ENCODE data around the gene AHCYL2. TPM values are rescaled to one million over a fixed set of nuclear protein-coding genes. Genes with fewer than 3 reads are reported as not detected.

AHCYL2 gene
- polyA plus RNA-seq, 3 donors, result 10.7 to 14.6 (median 12.1) TPM

- no peak overlapping the region for H3K27ac Mint-ChIP-seq
- H3K79me2 ChIP-seq (ENCODE audit: insufficient read depth, low read length), result no peaks in the 10 kb centered on the region
- peaks cover 16% of the 10 kb centered on the region for H3K4me1 Mint-ChIP-seq
- no peak overlapping the region for H3K4me3 ChIP-seq (replicated peaks in 1 of 3; ENCODE audit: low read depth in 2 of 3, low read length in 3 of 3)
- H3K27me3 Mint-ChIP-seq (ENCODE audit: low read depth in 3 of 3), result peaks cover 44 to 50% (median 49%) of the 10 kb centered on the region in 3 donors
- H3K4me3 Mint-ChIP-seq, result no peak overlapping the region
- no peak overlapping the region for H3K9ac ChIP-seq (ENCODE audit: insufficient read depth, low read length, poor library complexity, severe bottlenecking)
- TF ChIP-seq CTCF (IDR thresholded peaks at IDR 0.05), result no peak
- intact Hi-C loops (cut with micrococcal nuclease), result no loop called here
- no peak overlapping the region for H3K4me2 ChIP-seq (replicated peaks; ENCODE audit: extremely low read depth, low read length, poor library complexity, severe bottlenecking)
- H3K36me3 Mint-ChIP-seq, result peaks cover 4 to 12% of the 10 kb centered on the region in 2 donors
- H3K4me1 ChIP-seq (ENCODE audit: control insufficient read depth in 1 of 2, insufficient read depth in 2 of 2, low read length in 2 of 2), result peaks cover 12 to 18% of the 10 kb centered on the region in 2 donors
- peaks cover 0 to 3% of the 10 kb centered on the region in 2 donors for H3K9me3 ChIP-seq (replicated peaks in 1 of 2; ENCODE audit: control insufficient read depth in 1 of 2, insufficient read depth in 1 of 2, low read length in 2 of 2)
- H3K27me3 ChIP-seq (ENCODE audit: control insufficient read depth in 2 of 2, insufficient read depth in 2 of 2, low read length in 2 of 2), result peaks cover 35 to 43% of the 10 kb centered on the region in 2 donors
- no peaks in the 10 kb centered on the region for H3K36me3 ChIP-seq (replicated peaks in 1 of 2; ENCODE audit: control insufficient read depth in 1 of 2, insufficient read depth in 2 of 2, low read length in 2 of 2)
- H4K20me1 ChIP-seq (ENCODE audit: insufficient read depth, low read length), result no peaks in the 10 kb centered on the region
- WGBS (ENCODE audit: insufficient coverage), result 88% methylated on average over 2 of the region's 3 CpGs
- H2AFZ ChIP-seq (ENCODE audit: insufficient read depth, low read depth, low read length, poor library complexity, severe bottlenecking), result no peak overlapping the region
- no peak overlapping the region for H3K27ac ChIP-seq (ENCODE audit: low read depth in 1 of 2, low read length in 2 of 2)
- peaks cover 0 to 8% (median 7%) of the 10 kb centered on the region in 7 donors for H3K9me3 Mint-ChIP-seq
- DNase-seq, result no peak
These were observed 33.6 kb upstream of the AHCYL2 start for GRCh38 chr7:129191272-129191671.

- no peak overlapping the region for H3K4me3 Mint-ChIP-seq
- no peak overlapping the region for H3K9ac ChIP-seq (ENCODE audit: insufficient read depth, low read length, poor library complexity, severe bottlenecking)
- no peak for TF ChIP-seq CTCF (IDR thresholded peaks at IDR 0.05)
- no peak overlapping the region for H3K4me3 ChIP-seq (replicated peaks in 1 of 3; ENCODE audit: low read depth in 2 of 3, low read length in 3 of 3)
- no peak overlapping the region for H3K4me2 ChIP-seq (replicated peaks; ENCODE audit: extremely low read depth, low read length, poor library complexity, severe bottlenecking)
- peaks cover 0 to 3% of the 10 kb centered on the region in 2 donors for H3K9me3 ChIP-seq (replicated peaks in 1 of 2; ENCODE audit: control insufficient read depth in 1 of 2, insufficient read depth in 1 of 2, low read length in 2 of 2)
- peaks cover 19% of the 10 kb centered on the region for H3K4me1 Mint-ChIP-seq
- H2AFZ ChIP-seq (ENCODE audit: insufficient read depth, low read depth, low read length, poor library complexity, severe bottlenecking), result no peak overlapping the region
- H3K27me3 Mint-ChIP-seq (ENCODE audit: low read depth in 3 of 3), result peaks cover 23 to 32% (median 25%) of the 10 kb centered on the region in 3 donors
- peaks cover 17 to 19% of the 10 kb centered on the region in 2 donors for H3K4me1 ChIP-seq (ENCODE audit: control insufficient read depth in 1 of 2, insufficient read depth in 2 of 2, low read length in 2 of 2)
- no peaks in the 10 kb centered on the region for H3K79me2 ChIP-seq (ENCODE audit: insufficient read depth, low read length)
- intact Hi-C loops (cut with micrococcal nuclease), result no loop called here
- H3K9me3 Mint-ChIP-seq, result peaks cover 0 to 7% (median 6%) of the 10 kb centered on the region in 7 donors
- no peak overlapping the region for H3K27ac ChIP-seq (ENCODE audit: low read depth in 1 of 2, low read length in 2 of 2)
- DNase-seq, result no peak
- H3K36me3 ChIP-seq (replicated peaks in 1 of 2; ENCODE audit: control insufficient read depth in 1 of 2, insufficient read depth in 2 of 2, low read length in 2 of 2), result no peaks in the 10 kb centered on the region
- no peak overlapping the region for H3K27ac Mint-ChIP-seq
- peaks cover 0 to 6% of the 10 kb centered on the region in 2 donors for H3K36me3 Mint-ChIP-seq
- WGBS (ENCODE audit: insufficient coverage), result 93% methylated on average over 3 of the region's 3 CpGs
- H4K20me1 ChIP-seq (ENCODE audit: insufficient read depth, low read length), result no peaks in the 10 kb centered on the region
- peaks cover 21 to 26% of the 10 kb centered on the region in 2 donors for H3K27me3 ChIP-seq (ENCODE audit: control insufficient read depth in 2 of 2, insufficient read depth in 2 of 2, low read length in 2 of 2)
These were observed 30.9 kb upstream of the AHCYL2 start for GRCh38 chr7:129193892-129194291.
